Fibroblast of pulmonary artery (primary cell): ENCODE measurements around the gene COMMD9.

ENCODE experiments used
- DNase-seq: peaks from one replicate; pipeline ENCODE4 v3.0.0-alpha.2; 2010; ENCODE audit warnings: low read depth
- H3K4me3 ChIP-seq: replicated peaks from 2 replicates; pipeline ENCODE4 v1.5.1; 2011; ENCODE audit warnings: low read depth, mild to moderate bottlenecking, control low read depth, low read length, moderate library complexity
- CTCF ChIP-seq: IDR thresholded peaks from 2 replicates; pipeline ENCODE4 v1.5.1; 2011; ENCODE audit warnings: mild to moderate bottlenecking, control low read depth, low read length, inconsistent platforms; ENCODE audit errors: missing control alignments

COMMD9 gene

GRCh38 chr11:36295926-36296325, 6.7 kb upstream of the COMMD9 start, which contains the start of gene PRR5L:
PRR5L (plus strand) TSS chr11:36296288; CDS start chr11:36401122, 104,834 bp downstream.
- DNase-seq, result no peak
- no peak within 1 kb of the TSS for H3K4me3 ChIP-seq
- TF ChIP-seq CTCF, result no peak

- TF ChIP-seq CTCF, result peak; percentile 46
- H3K4me3 ChIP-seq, result no peak overlapping the region
- DNase-seq, result peak; percentile 68
Observed at GRCh38 chr11:36292311-36292722, 3.1 kb upstream of the COMMD9 start.

- peak overlapping the region; percentile 92 for H3K4me3 ChIP-seq
- TF ChIP-seq CTCF, result no peak
- DNase-seq, result peak; percentile 15
Observed at GRCh38 chr11:36288442-36289225, 590 bp downstream of the COMMD9 start.

GRCh38 chr11:36282926-36283325, 6.3 kb downstream of the COMMD9 start:
- no peak overlapping the region for H3K4me3 ChIP-seq
- TF ChIP-seq CTCF, result no peak
- DNase-seq, result no peak

GRCh38 chr11:36281850-36282249, 7.4 kb downstream of the COMMD9 start:
- no peak for DNase-seq
- TF ChIP-seq CTCF, result no peak
- H3K4me3 ChIP-seq, result no peak overlapping the region

GRCh38 chr11:36280531-36280930, 8.7 kb downstream of the COMMD9 start:
- no peak overlapping the region for H3K4me3 ChIP-seq
- TF ChIP-seq CTCF, result no peak
- DNase-seq, result peak; percentile 26

- TF ChIP-seq CTCF, result no peak
- DNase-seq, result no peak
- no peak overlapping the region for H3K4me3 ChIP-seq
Observed at GRCh38 chr11:36278531-36279282, 10.5 kb downstream of the COMMD9 start.
